Testis (tissue), 2 donors: ENCODE measurements around the gene NHLRC3.

ENCODE experiments used
- CTCF ChIP-seq, 3 experiments: fragments of 450-650 bp in 2 of 3; fragments of 200-600 bp in 1 of 3; sonication (generic) in 1 of 3; IDR thresholded peaks; one replicate each; pipeline ENCODE4 v1.5.1; 2016 to 2019; ENCODE audit warnings: antibody characterized with exemption in 3 of 3, mild to moderate bottlenecking in 2 of 3, moderate library complexity in 1 of 3
- POLR2A ChIP-seq: fragments of 450-650 bp; IDR thresholded peaks from one replicate; pipeline ENCODE4 v1.6.1; 2017; ENCODE audit warnings: antibody characterized with exemption, mild to moderate bottlenecking, moderate library complexity

GRCh38 chr13:39013462-39013861, 24.8 kb upstream of the NHLRC3 start:
- TF ChIP-seq CTCF (IDR thresholded peaks at IDR 0.05), result no peak
- no peak for TF ChIP-seq POLR2A
